Hematopoietic multipotent progenitor cell (in vitro differentiated cells): ENCODE data around the gene SLC39A11. TPM values are rescaled to one million over a fixed set of nuclear protein-coding genes. Genes with fewer than 3 reads are reported as not detected.
A peak's percentile ranks its signal among the peaks of the same experiment; 100 is the strongest.
"Not testable (repeated sequence)": the region's sequence is repeated elsewhere in the genome, so short reads cannot be mapped to it uniquely, and the experiment has no call there.

Source experiments
- DNase-seq, 3 donors: peaks; one replicate each; pipeline ENCODE4 v3.0.0-alpha.2; 2011 to 2015; ENCODE audit warnings: low read depth in 2 of 3, low spot score in 2 of 3
- total RNA-seq: library from RNA; depleted of rRNA; stranded (reverse); fragments of >200 nt; gene quantifications from one replicate; pipeline ENCODE4 v1.2.3, GENCODE V29; 2012

SLC39A11 gene
- total RNA-seq, 1 donor: 26.4 TPM

DNA sequence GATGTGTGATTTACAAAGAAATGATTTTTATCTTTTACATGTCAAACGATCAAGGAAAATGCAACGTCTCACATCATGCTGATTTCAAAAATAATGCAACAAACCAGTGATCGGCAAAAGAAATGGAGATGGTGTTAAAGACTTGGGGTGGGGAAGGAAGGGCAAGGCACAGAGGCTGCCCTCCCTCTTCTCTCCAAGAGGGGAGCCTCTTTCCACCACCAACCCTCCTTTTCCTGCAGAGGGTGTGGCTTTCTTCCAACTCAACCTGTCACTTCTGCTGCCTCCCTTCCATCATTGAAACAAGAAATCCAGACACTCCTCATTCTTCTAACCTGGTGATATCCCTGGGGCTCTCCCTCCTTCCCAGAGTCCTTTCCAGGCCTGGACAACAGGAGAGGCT is 320.8 kb downstream of the SLC39A11 start:
- DNase-seq: no peak

DNA sequence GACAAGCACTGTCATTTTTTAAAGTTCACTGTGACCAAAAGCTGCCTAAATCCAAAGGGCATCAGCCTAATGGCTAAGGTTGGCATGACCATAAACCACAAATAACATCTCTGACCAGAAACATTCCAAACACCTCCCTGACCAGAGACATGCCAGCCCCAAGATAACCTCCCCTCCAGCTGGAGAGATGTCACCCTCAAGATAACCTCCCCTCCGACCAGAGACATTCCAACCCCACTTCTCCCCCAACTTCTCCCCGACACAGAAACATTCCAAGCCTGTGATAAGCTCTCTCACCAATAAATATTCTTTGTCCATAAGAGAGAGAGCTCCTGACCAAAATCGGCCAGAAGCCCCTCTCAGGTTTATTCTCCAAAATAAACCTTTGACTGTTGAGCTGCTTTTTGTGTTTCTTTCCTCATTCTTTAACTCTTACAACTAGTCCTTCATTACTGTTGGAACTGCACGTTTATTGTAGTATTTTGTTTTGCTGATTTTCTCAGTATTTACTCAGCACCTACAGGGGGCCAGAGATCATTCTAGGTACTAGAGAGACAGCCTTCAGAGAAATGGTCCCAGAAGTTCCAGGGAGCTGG is 325.6 kb downstream of the SLC39A11 start:
- DNase-seq: no peak

DNA sequence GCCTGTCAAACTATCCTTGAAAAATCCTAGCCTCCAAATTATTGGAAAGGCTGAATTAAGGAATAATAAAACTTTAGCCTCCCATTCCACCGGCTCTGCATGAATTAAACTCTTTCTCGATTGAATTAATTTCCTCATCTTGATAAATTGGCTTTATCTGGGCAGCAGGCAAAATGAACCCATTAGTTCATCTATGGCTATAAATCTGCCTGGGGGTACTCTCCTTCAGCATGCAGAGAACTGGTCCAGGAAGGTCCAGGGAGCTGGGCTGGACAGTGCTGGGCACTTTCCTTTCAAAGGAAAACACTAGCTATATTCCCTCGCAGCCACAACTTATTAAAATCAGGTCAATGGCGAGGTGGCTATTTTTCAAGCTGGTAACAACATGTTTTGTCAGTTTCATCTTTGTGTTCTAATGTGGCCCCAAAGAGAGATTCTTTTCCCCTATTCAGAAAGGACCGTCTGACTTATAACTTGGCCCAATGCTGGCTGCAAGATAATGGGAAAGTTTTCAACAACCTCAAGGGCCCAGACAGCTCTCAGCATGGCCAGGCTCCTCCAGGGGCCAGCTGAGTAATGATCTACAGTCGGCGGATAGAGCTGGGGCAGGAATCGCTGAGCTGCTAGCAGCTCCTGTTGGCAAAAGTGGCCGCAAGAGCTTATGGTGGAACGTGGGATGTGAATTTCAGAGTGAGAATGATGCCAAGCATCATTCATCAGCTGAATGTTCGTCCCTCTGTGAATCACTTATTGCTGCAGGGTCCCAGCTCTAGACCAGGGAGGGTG is 326.9 kb downstream of the SLC39A11 start:
- DNase-seq: no peak

DNA sequence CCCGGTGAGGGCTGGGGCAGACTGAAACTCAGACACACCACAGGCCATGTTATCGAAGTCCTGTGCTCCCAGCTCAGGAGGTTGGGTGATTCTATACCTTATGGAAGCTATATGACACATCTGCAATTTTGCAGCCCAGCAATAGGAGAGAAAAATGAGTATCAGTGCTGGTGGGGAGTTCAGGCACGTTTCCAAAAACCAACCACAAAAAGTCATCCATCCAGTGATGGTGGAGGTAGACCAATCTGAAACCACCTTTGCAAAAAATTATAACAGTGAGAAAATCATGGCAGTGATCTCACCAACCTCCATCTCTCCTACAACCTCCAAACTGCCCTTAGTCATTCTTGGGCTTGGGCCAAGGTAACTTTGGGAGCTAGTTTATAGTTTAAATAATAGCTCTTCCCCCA is 327.9 kb downstream of the SLC39A11 start:
- DNase-seq: no peak

DNA sequence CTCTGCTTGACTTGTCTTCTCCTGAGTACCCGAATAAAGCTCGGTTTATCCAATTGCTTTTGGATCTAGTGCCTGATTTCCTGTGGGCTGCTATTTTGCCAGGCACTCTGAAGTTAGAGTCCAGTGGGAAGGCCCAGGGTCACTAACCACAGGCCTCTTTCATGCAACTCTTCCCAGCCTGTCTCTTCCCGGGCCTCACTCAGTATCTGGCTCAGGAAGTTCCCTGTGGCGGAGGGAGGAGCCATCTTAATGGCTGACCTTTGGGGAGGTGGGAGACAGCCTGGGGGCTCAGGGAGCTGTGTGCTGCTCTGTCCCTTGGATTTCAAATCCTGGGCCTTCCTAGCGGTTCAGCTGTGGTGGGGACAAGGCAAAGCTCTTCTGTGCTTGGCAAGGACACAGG is 328.5 kb downstream of the SLC39A11 start:
- no peak for DNase-seq

DNA sequence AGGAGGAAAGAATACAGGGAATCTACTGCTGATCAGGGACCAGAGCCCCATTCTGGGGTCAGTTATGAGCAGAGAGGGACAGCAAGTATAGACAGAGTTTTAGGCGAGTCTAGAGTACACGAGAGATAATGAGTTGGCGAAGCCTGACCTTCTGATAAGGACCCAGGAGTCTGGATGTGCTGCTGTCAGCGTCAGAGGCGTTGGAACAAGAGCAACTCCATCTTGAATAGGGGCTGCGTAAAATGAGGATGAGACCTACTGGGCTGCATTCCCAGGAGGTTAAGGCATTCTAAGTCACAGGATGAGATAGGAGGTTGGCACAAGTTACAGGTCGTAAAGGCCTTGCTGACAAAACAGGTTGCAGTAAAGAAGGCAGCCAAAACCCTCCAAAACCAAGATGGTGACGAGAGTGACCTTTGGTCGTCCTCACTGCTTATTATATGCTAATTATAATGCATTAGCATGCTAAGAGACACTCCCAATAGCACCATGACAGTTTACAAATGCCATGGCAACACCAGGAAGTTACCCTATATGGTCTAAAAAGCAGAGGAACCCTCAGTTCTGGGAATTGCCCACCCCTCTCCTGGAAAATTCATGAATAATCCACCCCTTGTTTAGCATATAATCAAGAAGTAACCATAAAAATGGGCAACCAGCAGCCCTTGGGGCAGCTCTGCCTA is 330.5 kb downstream of the SLC39A11 start:
- not testable (repeated sequence) for DNase-seq

DNA sequence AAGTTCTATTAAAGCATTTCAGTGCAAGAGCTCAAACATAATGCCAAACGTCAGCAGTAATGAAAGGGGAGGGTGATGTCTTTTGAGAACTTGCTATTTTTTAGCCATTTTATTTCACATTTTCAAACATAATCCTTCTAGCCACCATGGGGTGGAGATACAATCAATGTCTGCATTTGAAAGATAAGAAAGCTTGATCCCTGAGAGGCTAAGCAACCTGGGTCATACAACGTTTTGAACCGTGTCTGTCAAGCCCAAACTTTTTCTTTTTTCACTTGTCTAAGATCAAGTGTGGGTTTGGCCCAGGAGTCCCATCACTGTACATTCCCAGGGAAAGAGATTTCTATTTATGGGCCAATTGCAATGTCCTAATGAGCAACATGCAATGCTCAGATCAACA is 331.1 kb downstream of the SLC39A11 start:
- peak in 2 of 3 donors; percentile 2 to 35 for DNase-seq

DNA sequence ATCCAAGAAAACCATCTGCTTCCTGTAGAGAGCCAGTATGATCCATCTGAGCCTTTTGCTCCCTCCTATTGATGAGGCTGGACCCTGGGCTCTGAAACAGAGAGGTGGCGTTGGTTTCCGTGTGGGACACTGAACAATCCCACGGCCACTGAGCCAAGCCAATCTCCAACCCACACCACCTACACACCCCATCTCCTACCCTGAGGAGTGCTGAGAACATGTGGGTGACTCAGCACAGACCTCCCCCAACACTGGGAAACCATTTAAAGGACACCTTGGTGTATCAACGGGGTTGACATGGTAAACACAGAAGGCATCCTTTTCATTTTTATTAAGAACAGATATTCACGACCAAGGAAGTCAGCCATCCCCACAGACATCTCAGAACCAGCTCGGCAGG is 332.1 kb downstream of the SLC39A11 start:
- no peak for DNase-seq

DNA sequence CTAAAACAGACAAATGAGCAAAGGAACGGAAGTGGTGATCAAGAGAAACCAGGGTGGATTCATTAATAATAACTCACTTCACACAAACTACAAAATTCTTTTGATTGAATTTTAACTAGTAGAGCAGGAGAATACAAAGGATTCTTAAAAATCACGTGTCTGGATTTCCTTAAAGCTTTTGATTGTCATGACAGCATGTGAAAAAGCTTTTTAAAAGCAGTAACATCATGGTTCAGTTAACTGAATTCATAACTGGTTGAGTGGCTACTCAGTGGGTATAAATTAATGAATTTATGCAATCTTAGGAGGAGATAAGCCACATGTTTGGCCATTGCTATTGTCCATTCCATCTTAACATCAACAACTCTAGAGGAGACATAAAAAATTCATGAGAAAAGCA is 333.2 kb downstream of the SLC39A11 start:
- DNase-seq: no peak

DNA sequence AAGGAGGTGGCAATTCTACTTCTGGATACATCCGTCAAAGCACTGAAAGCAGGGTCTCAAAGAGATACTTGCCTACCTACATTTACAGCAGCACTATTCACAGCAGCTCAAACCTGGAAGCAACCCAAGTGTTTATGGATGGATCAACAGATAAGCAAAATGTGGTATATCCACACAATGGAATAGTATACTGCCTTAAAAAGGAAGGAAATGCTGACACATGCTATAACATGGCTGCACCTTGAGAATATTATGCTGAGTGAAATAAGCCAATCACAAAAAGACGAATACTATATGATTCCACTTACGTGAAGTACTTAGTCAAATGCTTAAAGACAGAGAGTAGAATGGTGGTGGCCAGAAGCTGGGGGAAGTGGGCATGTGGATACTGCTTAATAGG is 336.2 kb downstream of the SLC39A11 start:
- no peak for DNase-seq

DNA sequence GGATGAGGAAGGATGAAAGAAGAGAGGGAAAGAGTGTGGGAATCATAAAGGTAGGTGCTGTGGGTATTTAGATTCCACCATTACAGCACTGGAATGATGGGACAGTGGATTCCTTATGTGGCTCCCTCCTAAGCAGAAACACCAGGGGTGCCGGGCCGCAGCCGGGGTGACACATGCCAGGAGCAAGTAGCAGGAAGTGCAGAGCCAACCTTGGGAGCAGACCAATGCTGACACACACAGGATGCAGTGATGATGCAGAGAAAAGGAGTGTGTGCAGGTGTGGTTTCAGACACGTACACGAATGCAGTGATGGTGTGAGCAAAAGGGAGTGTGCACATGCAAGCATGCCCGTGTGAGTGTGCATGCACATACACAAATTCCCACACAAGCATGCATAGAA is 338.0 kb downstream of the SLC39A11 start:
- no peak for DNase-seq

DNA sequence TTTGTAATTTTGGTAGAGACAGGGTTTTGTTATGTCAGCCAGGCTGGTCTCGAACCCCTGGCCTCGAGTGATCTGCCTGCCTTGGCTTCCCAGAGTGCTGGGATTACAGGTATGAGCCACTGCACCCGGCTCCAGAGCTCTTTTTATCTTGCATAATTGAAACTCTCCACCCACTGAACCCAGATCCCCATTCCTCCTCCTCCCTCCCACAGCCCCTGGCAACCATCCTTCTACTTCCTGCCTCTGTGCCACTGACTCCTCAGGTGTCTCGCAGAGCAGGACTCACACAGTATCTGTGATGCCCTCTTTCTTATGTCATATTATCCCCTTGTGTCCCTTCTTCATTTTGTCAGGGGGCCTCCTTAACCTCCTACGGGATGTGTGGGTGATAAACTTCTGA is 340.7 kb downstream of the SLC39A11 start:
- no peak for DNase-seq

DNA sequence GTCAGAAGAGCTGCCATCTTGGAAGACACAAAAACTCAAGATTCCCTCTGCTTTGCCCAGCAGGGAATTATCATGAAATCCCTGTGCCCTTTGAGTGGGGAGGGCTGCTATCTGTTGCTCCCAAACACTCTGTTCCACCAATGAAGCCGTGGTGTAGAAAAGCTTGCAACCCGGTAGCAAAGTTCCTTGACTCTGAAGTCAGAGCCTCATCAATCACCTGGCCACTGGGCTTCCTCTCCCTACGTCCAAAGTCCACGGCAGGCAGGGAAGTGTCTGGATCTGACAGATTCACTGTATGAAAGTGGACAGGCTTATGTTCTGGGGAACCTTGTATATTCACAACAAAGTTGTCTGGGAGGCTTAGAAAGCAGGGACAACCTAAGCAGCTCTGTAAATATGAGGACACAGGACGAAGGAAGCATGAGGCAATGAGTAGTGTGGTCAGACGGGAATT is 343.3 kb downstream of the SLC39A11 start:
- no peak for DNase-seq

DNA sequence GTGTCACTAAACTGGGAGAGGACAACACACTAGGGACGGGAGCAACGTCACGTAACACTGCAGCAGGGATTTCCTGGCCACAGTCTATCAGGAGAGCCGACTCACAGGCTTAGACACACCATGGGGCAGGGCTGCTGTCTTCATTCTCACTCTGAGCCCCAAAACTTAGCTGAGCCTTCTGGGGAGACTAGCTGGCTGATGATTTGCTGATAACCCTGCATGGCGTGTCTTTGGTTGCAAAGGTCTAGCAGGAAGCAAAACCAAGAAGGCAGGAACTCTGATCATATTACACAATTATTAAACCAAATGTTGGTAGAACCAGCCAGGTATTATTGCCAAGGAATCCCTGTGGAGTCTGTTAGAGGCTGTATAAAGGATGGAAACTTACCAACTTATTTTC is 345.0 kb downstream of the SLC39A11 start:
- DNase-seq: no peak

DNA sequence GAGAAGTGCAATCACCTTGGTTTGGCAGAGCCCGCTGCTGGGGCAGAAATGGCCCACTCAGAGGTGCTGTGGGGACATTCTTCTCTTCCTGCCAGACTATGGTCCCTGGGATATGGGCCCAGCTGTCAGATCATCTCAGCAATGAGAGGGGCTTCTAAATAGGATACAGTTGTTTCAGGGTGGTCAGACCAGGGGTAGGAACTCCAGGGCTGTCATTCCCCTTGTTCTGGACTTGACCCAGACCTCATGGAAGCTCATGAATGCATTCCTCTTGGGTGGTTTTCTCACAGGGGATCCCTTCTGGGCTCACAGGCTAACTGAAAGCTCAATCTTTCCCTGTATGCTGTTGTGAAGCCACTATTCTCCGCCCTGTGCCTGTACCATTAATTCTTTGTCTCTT is 347.2 kb downstream of the SLC39A11 start:
- no peak for DNase-seq

DNA sequence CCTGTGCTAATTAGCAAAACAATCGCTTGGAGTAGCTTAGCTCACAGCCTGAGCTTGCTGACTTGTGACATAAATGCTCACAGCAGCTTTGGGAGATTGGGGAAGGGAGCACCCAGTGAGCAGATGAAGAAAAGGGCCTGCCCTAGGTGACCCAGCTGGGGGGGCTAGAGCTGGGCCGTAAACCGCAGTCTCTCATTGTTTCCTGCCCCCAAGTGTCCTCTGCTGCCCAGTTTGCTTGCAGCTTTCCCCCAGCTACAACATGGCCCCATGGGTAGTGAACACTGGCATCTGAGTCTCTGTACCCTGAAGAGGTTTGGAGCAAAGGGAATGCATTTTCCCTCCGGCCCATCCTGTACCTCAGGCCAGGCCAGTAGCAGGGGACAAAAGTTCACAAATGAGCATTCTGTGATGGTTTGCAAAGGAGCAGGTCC is 349.4 kb downstream of the SLC39A11 start:
- no peak for DNase-seq

DNA sequence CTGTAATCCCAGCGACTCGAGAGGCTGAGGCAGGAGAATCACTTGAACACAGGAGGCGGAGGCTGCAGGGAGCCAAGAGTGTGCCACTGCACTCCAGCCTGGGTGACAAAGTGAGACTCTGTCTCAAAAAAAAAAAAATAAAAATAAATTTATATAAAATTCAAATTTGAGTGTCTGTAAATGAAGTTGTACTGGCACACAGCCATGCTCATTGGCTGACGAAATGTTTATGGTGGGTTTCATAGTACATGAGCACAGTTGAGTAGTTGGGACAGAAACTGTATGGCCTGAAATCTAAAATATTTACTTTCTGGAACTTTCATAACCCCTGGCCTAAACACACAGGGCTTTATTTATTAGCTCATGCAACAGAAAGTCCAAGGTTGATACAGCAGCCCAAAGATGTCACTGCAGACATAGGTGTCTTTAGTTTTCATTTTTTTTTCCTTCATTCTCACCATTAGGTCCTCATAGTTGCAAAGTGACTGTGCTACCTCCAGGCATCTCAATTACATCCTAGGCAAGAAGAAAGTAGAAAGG is 355.3 kb downstream of the SLC39A11 start:
- DNase-seq: no peak

DNA sequence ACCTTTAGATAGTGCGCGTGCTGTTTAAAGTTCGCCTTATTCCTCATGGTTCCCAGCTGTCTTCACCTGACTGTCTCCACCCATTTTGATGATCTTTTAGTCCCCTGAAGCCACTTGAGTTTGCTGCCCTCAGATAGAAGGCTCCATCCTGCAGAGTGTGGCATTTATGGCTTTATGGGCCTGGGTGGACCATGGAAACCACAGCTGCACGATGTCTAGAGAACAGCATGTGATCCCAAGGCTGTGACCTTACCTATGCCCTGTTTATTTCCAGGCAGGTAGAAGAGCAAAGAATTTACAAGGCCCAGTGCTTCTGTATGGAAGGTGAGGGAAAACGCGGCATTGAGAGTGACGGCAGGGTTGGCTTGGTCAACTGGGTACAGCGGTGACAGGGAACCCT is 356.9 kb downstream of the SLC39A11 start:
- DNase-seq: no peak

DNA sequence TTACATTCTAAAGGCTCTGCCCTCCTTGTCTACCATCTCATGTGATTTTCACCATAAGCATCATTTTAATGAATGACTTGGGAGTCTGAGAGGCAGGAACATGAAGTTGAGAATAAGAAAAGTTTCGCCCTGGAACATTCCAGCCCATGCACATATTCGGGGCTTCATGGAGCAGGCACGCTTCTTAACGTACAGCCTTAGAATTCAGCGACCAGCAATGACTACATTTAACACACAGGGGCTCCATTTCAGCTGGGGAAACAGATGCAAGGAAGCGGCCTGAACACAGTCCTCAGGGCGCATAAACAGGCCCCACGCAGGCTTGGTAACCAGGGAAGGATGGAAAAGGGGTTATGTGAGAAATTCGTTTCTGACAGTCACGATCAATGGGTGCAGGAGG is 357.4 kb downstream of the SLC39A11 start:
- no peak for DNase-seq

DNA sequence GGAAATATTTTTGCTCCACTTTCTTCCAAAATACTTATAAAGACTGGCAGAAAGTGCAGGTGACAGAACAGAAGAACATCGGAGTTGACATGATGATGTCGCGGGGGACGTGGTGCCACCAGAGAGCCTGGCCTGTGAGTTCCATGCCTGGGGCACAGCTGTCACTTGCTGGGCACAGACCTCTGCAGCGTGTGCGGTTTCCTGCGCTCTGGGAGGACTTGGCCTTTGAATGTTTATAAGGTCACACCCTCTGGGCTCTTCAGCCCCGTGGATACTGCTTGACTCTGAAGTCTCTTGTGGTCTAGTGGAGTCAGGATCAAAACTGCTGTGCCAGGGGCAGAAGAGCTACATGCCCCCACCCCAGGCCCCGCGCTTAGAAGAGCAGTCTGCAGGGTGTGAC is 357.9 kb downstream of the SLC39A11 start:
- no peak for DNase-seq

DNA sequence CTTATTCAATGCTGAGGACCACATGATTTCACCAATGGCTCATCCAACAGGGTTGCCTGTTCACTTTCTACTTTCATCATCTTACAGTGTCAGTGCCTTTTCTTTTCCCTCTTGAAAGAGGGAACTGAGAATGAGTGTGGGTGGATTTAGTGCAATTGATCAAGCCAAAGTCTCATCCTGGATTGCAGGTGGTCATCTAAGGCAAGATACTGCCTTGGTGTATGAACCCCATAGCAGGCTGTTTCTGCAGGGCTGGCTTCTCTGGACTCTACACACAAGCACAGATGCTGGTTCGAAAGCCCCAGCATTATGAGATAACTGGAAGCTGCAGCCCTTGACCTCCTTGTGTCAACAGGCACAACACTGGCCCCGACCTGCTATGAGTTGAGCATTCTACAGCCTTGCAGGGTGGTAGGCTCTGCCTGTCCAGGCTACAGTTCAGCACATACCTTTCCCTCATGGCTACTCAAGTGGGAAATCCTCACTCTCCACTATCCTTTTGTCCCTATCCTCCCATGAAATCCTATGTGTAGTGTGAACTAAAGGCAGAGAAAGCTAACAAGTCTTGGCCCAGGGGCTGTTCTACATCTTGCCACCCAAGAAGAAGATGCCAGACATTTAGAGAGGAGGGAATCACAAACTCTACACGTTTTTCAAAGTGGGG is 358.7 kb downstream of the SLC39A11 start:
- DNase-seq: no peak
